Activated CD4-positive, CD25-positive, alpha-beta regulatory T cell (primary cell): Measurements from ENCODE around the gene PCLO.
"Not testable (repeated sequence)": the region's sequence is repeated elsewhere in the genome, so short reads cannot be mapped to it uniquely, and the experiment has no call there.

Experiments used
- DNase-seq, 4 experiments: peaks; one replicate each; lab custom pipeline; 2025; lab: John Stamatoyannopoulos, UW

PCLO gene

DNA sequence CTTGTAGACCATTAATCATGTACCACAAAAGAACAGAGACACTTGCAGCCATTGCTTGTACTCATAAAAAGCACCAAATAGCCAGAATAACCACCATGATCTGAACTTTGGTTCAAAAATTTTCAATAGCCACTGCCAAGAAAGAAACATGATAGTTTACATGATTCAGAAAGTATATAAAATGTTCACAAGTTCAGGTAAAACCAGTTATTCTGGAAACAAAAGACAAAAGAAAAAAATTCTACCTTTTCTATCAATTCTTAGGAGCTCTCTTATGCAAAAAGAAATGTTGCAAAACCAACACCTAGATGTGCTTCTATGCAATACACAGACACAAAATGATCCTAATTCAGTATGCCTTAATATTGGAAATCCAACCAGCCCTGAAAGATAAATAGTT is 108.7 kb downstream of the PCLO start:
- DNase-seq = no peak

DNA sequence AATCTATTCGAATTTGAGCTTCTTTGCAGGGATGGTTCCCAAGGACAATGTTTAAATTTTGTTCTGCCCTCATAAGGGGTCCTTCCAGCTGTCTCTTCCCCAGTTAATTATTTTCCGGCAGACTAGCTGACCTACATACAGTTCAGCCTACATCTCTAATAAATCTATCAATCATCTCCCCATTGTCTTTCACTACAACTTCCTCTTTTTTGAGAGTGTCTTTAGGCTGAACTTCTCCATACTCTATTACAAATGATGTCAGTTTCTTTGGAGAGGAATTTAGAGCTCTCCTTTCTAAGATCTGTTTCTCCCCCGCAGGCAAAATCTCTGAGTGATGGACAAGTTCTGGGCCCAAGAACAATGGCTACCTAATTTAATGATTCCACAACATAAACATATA is 122.2 kb downstream of the PCLO start:
- DNase-seq = no peak

GRCh38 chr7:83038787-83039186 is 123.9 kb downstream of the PCLO start:
- no peak for DNase-seq

GRCh38 chr7:83036721-83037380 is 125.8 kb downstream of the PCLO start:
- no peak for DNase-seq

- no peak for DNase-seq
These were observed 126.6 kb downstream of the PCLO start for GRCh38 chr7:83036130-83036529.

DNA sequence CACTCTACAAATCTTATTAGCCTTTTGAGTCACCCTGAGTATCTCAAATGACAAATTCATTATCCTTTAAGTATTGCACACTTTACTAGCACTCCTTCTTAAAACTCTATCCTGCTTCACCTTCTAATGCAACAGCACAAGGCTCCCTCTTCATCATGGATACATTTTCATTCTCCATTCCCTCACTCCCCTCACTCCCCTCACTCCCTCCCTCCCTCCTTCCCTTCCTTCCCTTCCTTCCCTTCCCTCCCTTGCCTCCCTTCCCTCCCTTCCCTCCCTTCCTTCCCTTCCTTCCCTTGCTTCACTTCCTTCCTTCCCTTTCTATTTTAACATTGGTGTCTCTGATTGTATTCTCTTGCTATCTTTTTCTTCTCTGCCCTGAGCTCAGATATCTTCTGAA is 130.5 kb downstream of the PCLO start:
- DNase-seq = no peak

GRCh38 chr7:83023817-83024665 is 138.6 kb downstream of the PCLO start:
- DNase-seq = not testable (repeated sequence)

DNA sequence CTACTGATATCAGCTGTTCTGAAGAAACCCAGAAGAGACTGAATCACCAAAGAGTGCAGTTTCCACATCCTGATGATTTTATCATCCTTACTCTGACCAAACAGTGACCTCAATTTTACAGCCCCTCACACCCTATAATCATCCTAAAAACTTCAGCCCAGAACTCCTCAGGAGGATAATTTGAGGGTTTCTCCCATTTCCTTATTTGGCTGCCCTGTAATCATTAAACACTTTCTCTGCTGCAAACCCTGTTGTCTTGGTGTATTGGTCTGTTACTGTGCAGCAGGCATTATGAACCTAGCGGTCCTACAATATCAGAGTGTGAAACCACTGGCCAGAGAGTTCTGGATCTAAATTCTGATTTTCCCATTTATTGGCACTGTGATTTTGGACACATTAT is 141.7 kb downstream of the PCLO start:
- DNase-seq = no peak

DNA sequence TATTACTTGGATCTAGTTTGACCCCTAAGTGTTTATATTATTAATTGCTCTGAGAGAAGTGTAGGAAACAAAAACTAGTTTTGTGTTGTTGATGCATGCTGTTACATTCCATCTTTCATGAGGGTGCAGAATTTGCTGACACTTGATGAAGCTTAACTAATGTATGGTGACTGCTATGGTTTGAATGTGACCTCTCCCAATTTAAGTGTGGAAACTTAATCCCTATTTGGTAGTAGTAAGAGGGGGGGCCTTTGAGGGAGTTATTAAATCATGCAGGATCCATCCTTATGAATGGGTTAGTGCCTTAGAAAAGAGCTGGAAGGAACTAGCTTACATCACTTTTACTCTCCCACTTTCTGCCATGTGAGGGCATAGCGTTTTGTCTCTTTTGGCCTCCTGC is 142.5 kb downstream of the PCLO start:
- DNase-seq = no peak

DNA sequence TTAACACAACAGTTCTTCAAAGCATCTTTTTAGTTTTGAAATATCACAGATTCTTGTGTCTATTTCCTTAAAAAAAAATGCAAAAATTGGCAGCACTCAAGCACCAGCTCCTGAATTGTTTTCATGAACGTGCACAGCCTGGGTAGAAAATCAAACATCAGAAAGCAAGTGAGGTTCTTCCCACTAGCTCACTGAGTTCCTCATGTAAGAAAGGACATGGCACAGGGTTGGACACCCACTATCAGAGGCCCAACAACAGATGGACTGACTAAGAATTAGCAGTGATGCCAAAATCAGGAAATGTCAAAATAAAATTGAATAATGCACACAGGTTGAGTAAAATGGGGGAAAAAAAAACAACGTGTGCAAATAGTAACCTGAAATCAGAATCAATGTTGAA is 146.8 kb downstream of the PCLO start:
- DNase-seq = no peak

GRCh38 chr7:83014546-83014945 is 148.1 kb downstream of the PCLO start:
- DNase-seq = no peak

- no peak for DNase-seq
These were observed 150.7 kb downstream of the PCLO start for GRCh38 chr7:83011954-83012353.

DNA sequence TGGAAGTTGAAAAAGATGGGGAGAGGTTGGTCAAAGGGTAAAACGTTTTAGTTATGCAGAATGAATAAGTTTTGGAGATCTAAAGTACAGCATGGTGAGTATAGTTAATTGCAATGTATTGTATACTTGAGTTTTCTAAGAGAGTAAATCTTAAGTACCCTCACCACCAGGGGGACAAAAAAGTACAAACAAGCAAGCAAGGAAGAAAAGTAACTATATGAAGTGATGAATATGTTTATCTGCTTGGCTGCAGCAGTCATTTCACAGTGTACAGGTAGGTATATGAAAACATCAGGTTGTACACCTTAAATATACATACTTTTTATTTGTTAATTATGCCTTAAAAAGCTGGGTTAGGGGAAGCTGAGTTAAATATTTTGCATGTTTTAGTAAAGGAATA is 157.3 kb downstream of the PCLO start:
- DNase-seq = no peak

DNA sequence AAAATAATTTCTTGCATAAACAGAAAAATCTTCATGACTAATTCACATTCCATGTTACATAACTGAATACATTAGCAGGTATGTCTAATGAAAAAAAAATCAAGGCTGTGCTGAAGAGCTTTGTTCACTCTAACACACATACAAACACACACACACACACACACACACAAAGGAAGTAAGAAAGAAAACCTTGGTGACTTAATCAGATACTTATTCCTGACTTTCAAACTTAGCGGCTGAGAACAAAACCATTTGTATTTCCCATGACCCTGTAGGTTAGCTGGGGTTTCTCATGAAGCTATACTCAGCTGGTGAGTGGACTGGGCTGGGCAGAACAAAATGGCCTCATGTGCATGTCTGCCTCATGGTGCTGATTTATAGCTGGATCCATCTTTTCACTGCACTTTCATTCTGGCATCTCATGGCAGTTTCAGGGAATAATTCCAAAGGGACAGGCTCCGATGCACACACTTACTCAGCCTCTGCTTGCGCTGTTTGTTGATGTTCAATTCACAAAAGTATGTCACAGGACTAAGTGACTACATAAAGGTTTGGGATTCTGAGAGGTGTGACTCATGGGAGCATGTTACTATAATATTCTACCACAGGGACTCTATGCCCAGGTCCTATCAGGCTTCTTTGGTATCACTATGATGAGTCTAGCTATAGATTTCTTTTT is 161.2 kb downstream of the PCLO start:
- no peak for DNase-seq

DNA sequence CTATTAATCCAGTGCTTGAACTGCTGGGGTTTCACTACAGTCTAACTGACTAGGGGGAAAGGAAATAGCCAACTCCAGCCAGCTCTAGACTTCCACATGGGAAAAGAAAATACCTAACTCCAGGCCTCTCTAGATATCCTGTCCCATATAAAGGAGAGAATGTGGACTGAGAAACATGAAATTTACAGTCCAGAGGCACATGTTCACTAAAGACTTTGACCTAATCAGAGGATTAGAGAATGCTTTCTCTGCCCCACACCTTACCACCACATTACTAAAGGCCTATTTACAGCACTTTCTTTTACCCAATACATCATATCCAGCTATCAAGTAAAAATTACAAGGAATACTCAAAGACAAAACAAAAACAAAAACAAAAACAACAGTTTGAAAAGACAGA is 164.2 kb downstream of the PCLO start:
- DNase-seq = no peak

- no peak for DNase-seq
These were observed 177.4 kb downstream of the PCLO start for GRCh38 chr7:82985144-82985802.

DNA sequence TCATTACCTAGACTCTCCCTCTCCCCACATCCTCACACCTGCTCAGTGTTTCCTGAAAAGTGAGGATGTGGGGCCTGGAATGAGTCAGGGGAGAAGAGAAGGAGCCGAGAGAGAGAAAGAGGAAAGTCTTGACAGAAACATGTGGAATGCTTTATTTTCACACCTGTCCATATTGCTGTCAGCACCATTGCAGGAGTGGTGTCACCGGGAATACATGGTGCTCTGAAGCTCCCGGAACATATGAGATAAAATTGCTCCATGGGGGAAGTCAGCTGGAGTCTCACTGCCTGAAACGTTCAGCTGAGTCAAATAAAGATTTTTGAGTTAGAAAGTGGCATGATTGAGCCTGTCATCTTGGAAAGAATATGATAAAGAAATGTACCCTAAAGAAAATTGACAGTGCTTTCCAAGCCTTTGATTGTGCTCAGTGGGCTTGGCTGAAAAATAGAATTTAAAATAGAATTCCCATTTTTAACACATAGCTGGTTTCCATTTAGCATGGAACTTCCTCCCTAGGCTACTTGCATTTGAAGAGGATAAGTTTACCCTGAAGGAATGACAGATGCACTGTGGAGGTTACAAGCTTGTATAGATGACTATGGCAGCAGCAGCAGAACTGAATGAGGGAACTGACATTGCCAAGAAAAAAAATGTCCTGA is 182.4 kb downstream of the PCLO start:
- no peak for DNase-seq

- no peak for DNase-seq
These were observed 186.7 kb downstream of the PCLO start for GRCh38 chr7:82975811-82976468.

GRCh38 chr7:82972135-82972534 is 190.5 kb downstream of the PCLO start:
- DNase-seq = no peak

DNA sequence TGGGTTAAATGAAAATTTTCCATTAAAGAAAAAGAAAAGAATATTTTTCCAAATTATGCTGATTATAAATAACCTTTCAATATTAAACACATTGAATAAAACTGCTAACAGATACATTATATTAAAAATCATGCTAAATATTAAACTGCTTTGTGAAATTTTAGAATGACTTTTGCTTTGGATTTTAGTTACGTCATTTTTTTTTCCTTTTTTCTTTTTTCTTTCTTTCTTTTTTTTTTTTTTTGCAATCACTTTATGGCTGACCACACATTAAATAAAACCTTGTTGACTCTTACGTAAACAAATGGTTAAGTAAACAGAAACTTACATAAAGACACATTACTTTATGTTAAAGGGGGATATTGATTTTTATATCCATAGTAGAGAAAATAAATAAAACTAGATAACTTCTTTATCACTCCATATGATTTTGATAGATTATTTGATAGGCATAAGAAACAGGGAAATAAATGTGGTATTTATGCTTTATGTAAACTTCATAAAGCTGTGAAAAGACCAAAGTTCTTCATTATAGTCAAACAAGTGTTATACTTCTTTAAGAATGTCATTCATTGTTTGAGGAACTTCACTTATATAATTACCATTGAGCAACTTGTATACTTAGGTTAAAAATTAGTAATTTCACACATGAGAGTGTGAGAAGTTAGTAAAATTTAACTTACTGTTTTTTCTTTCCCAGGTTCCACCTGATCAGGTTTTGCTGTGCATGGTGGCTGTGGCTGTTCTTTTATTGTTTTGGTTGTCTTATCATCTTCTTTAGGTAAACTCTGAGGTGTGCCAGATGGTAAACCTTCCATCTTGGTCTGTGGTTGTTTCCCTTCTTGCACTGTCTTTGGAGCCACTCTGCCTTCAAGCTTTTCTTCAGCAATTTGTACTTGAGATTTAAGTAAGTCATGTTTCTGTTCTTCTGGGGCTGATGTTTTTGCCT is 197.3 kb downstream of the PCLO start:
- no peak for DNase-seq
